ENCODE measurements around the gene MAP3K5. TPM values are rescaled to one million over a fixed set of nuclear protein-coding genes. Genes with fewer than 3 reads are reported as not detected.

The MAP3K5 gene
- total RNA-seq, 4 donors from 2014 or later: 19.4 to 36.1 (median 21.1) TPM

DNA sequence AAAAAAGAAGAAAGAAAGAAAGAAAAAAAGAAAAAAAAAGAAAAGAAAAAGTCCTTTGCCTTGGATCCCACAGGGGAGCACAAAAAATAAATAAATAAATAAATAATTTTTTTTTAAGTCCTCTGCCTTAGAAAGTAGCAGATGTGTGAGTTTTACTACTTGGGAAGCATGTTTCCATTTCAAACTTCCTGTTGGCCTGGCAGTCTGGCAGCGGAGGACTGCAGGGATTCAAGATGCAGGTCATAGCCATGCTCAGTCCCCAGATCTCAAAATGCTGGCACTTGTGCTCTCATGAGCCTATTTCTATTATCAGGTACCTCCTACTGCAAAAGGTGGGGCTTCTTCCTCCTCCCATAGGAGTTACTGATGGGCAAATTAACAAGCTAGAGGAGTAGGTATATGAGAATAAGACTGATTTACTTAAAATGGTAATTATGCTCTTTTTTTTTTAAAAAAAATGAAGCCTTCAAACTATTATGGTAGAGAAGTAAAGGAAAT, 187.9 kb downstream of the MAP3K5 start:
- H3K4me3 ChIP-seq: no peak overlapping the region
- peaks cover 22% of the 10 kb centered on the region for H3K4me1 ChIP-seq
- no peaks in the 10 kb centered on the region for H3K27me3 ChIP-seq
- DNase-seq (ENCODE audit: low spot score in 2 of 2): no peak
- H3K27ac ChIP-seq: no peak overlapping the region
- WGBS: 88% methylated on average over 1 of the region's 1 CpG
- H3K9me3 ChIP-seq: no peaks in the 10 kb centered on the region
- H3K36me3 ChIP-seq: peaks cover 9% of the 10 kb centered on the region
- no peak for TF ChIP-seq POLR2AphosphoS5 (IDR thresholded peaks at IDR 0.05)
- TF ChIP-seq EP300 (IDR thresholded peaks at IDR 0.05): no peak
- TF ChIP-seq, protein P1, sequence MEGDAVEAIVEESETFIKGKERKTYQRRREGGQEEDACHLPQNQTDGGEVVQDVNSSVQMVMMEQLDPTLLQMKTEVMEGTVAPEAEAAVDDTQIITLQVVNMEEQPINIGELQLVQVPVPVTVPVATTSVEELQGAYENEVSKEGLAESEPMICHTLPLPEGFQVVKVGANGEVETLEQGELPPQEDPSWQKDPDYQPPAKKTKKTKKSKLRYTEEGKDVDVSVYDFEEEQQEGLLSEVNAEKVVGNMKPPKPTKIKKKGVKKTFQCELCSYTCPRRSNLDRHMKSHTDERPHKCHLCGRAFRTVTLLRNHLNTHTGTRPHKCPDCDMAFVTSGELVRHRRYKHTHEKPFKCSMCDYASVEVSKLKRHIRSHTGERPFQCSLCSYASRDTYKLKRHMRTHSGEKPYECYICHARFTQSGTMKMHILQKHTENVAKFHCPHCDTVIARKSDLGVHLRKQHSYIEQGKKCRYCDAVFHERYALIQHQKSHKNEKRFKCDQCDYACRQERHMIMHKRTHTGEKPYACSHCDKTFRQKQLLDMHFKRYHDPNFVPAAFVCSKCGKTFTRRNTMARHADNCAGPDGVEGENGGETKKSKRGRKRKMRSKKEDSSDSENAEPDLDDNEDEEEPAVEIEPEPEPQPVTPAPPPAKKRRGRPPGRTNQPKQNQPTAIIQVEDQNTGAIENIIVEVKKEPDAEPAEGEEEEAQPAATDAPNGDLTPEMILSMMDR (IDR thresholded peaks at IDR 0.05): no peak
- no peak for TF ChIP-seq POLR2A (IDR thresholded peaks at IDR 0.05)

DNA sequence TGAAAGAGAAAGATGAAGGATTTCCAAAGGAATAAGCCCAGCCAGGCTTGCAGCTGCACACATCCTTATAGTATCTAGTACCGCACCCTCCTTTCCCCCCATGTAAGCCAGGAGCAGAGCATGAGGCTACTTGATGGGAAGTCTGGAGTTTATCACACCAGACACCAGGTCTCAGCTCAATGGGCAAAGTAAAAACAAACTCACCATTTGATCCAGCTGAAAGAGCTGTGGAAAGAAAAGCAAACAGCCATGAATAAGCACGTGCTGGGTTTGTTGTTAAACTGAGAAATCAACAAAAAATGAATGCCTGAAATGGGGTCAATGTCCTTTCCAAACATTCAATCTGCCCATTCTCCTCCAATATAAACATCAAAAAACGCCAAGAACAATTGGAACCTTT, 191.5 kb downstream of the MAP3K5 start:
- DNase-seq (ENCODE audit: low spot score in 2 of 2): no peak
- H3K4me1 ChIP-seq: no peaks in the 10 kb centered on the region
- H3K9me3 ChIP-seq: no peaks in the 10 kb centered on the region
- no peaks in the 10 kb centered on the region for H3K27me3 ChIP-seq
- H3K36me3 ChIP-seq: peaks cover 10% of the 10 kb centered on the region
- TF ChIP-seq EP300 (IDR thresholded peaks at IDR 0.05) (no peak), POLR2AphosphoS5 (IDR thresholded peaks at IDR 0.05) (no peak), POLR2A (IDR thresholded peaks at IDR 0.05) (no peak)
- TF ChIP-seq, protein P1 (IDR thresholded peaks at IDR 0.05): no peak
- H3K4me3 ChIP-seq: no peak overlapping the region
- WGBS: 86% methylated on average over 3 of the region's 3 CpGs
- no peak overlapping the region for H3K27ac ChIP-seq

DNA sequence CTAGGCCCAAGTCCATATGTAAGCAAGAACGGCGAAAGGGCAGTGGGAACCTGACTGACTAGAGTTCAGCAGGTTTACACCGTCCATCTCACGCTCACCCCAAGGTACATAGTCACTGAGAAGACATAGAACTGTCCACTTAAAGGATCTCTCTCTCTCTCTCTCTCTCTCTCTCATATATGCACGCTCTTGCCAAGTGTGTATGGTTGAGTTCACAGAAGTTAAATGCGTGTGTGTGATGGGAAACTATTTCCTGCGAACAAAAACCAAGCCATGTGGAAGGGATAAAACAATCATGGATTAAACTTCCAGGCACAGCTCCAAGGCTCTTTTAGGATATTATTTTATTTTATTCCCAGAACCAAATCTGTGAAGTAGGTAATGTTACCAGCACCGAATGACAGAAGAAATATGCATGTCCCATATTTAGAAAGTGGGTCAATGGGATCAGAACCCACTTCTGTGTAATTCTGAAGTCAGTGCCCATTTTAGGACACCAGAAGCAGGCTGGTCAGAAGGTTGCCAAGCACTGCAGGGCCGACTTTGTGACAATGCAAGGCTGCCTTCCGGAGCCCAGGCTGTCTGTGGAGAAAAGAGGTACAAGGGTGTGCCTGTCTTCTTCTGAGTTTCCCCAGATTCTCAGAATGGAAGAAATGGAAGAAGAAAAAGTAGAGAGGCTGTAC, 192.8 kb downstream of the MAP3K5 start:
- TF ChIP-seq EP300 (IDR thresholded peaks at IDR 0.05) (no peak), POLR2A (IDR thresholded peaks at IDR 0.05) (no peak), POLR2AphosphoS5 (IDR thresholded peaks at IDR 0.05) (no peak)
- TF ChIP-seq, protein P1 (IDR thresholded peaks at IDR 0.05): no peak
- H3K36me3 ChIP-seq: peaks cover 10% of the 10 kb centered on the region
- H3K9me3 ChIP-seq: no peaks in the 10 kb centered on the region
- no peaks in the 10 kb centered on the region for H3K27me3 ChIP-seq
- WGBS: 77% methylated on average over 10 of the region's 10 CpGs
- no peaks in the 10 kb centered on the region for H3K4me1 ChIP-seq
- DNase-seq (ENCODE audit: low spot score in 2 of 2): no peak
- no peak overlapping the region for H3K4me3 ChIP-seq
- H3K27ac ChIP-seq: no peak overlapping the region

DNA sequence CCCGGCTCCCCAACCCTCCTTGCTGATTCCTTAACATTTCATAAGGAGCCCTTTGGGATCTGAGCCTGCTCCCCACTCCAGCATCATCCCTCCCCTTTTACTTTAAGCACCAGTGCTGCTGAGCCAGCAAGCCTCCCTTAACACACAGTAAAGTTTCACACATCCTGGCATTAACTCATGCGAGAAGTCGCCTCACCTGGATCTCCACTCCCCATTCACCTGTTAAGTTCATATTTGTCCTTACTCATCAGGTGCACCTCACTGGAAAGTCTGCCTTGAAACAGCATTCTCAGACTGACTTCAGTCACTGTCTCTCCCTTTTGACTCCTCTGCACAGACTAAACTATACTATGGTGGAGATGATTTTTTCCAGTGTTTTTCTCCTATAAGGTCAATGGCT, 194.2 kb downstream of the MAP3K5 start:
- H3K4me1 ChIP-seq: peaks cover 5% of the 10 kb centered on the region
- no peak for DNase-seq (ENCODE audit: low spot score in 2 of 2)
- peaks cover 5% of the 10 kb centered on the region for H3K36me3 ChIP-seq
- no peak overlapping the region for H3K27ac ChIP-seq
- TF ChIP-seq POLR2A (IDR thresholded peaks at IDR 0.05): no peak
- no peak for TF ChIP-seq POLR2AphosphoS5 (IDR thresholded peaks at IDR 0.05)
- TF ChIP-seq, protein P1 (IDR thresholded peaks at IDR 0.05): no peak
- no peak for TF ChIP-seq EP300 (IDR thresholded peaks at IDR 0.05)
- H3K27me3 ChIP-seq: no peaks in the 10 kb centered on the region
- no peaks in the 10 kb centered on the region for H3K9me3 ChIP-seq
- WGBS: 95% methylated on average over 3 of the region's 3 CpGs
- H3K4me3 ChIP-seq: no peak overlapping the region

DNA sequence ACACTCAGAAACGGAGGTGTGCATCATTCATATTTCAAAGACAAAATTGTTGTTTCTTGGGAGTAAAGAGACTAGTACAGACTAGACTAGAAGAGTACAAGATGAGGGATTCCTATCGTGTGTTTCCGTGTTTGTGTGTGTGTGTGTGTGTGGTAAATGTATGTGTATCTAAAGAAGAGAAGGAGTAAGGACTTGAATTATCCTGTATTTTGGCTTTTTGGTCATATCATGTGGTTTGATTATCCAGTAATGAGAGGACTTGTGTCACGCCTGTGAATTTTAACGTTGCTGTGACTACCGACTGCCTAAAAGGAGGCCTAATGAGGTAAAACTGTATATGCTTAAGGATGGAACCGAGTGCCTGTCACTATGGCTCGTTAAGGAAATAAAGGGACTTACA, 197.6 kb downstream of the MAP3K5 start:
- Histone ChIP-seq H3K36me3 (peaks cover 24% of the 10 kb centered on the region), H3K9me3 (no peaks in the 10 kb centered on the region), H3K4me3 (no peak overlapping the region), H3K27ac (no peak overlapping the region), H3K27me3 (no peaks in the 10 kb centered on the region), H3K4me1 (peaks cover 5% of the 10 kb centered on the region)
- DNase-seq (ENCODE audit: low spot score in 2 of 2): no peak
- TF ChIP-seq EP300 (IDR thresholded peaks at IDR 0.05) (no peak), POLR2A (IDR thresholded peaks at IDR 0.05) (no peak)
- 95% methylated on average over 8 of the region's 8 CpGs for WGBS

All from suprapubic skin (tissue), 4 donors.